Measurements from ENCODE around the gene HYI.
"Not testable (repeated sequence)": the region's sequence is repeated elsewhere in the genome, so short reads cannot be mapped to it uniquely, and the experiment has no call there.

HYI gene

GRCh38 chr1:43488165-43488564, 34.4 kb upstream of the HYI start:
- no peak for TF ChIP-seq CTCF (conservative IDR thresholded peaks at IDR 0.05; ENCODE audit: low read length)
- no peak overlapping the region for H3K4me3 ChIP-seq (ENCODE audit: low read length)
- DNase-seq (ENCODE audit: low read depth): no peak

DNA sequence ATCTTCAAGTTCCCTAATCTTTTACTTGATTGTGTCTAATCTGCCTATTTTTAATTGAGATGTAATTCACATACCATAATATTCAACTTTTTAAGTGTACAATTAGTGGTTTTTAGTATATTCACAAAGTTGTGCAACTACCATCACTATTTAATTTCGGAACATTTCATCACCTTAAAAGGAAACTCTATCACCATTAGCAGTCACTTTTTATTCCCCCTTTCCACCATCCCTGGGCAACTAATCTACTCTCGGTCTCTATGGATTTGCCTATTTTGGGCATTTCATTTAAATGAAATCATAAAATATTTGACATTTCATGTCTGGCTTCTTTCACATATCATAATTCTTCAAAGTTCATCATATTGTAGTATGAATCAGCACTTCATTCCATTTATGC, 30.6 kb upstream of the HYI start:
- no peak for TF ChIP-seq CTCF (conservative IDR thresholded peaks at IDR 0.05; ENCODE audit: low read length)
- no peak for DNase-seq (ENCODE audit: low read depth)

DNA sequence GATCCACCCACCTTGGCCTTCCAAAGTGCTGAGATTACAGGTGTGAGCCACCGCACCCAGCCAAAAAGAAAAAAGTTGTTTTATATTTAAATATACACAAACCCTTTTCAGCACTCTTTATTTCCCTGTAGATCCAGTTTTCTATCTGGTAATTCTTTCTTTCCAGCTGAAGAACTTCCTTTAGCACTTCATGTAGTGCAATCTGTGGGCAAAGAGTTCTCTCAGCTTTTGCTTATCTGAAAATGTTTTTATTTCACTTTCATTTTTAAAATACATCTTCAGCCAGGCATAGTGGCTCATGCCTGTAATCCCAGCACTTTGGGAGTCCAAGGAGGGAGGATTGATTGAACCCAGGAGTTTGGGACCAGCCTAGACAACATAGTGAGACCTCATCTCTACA, 28.5 kb upstream of the HYI start:
- no peak for TF ChIP-seq CTCF (conservative IDR thresholded peaks at IDR 0.05; ENCODE audit: low read length)
- DNase-seq (ENCODE audit: low read depth): no peak
- H3K4me3 ChIP-seq (ENCODE audit: low read length): no peak overlapping the region

More for the DNA sequence above, 30.6 kb upstream of the HYI start:
- H3K4me3 ChIP-seq (ENCODE audit: low read length): no peak overlapping the region

DNA sequence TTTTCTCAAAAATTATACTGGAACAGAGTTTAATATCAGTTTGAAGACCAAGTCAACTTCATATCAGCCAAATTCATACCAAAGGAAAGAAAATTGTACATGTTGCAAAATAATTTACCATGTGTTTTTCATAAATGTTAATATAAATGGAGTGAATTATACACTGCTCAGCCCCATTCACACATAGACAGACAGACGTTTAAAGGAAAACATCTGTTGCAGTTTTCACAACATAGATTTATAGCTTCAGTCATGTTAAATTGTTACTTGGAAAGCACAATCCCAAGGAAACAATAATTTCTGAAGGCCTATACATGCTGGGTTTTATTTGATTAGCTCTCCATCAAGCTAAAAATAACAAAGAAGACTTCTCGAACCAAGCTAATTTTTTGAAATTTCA, 27.8 kb upstream of the HYI start:
- DNase-seq (ENCODE audit: low read depth): peak; percentile 56
- no peak overlapping the region for H3K4me3 ChIP-seq (ENCODE audit: low read length)
- TF ChIP-seq CTCF (conservative IDR thresholded peaks at IDR 0.05; ENCODE audit: low read length): no peak

DNA sequence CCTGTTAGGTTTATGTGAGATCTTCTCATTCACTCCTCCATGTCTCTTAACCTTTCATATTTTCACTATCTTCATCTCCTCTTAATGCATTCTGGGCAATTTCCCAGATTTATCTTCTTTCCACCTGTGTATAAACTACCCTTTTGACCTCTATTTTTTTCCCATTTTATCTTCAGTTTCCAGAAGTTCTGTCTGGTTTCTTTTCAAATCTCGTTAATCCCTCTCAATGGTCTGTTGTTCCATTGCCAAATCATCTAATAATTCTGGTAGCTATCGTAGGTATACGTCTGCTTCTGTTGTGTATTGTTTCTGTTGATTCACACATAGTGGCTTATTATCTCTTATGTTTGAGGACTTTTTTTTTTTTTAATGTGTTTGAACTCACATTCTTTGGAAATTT, 25.7 kb upstream of the HYI start:
- no peak for DNase-seq (ENCODE audit: low read depth)
- H3K4me3 ChIP-seq (ENCODE audit: low read length): no peak overlapping the region
- no peak for TF ChIP-seq CTCF (conservative IDR thresholded peaks at IDR 0.05; ENCODE audit: low read length)

GRCh38 chr1:43477716-43478115, 24.0 kb upstream of the HYI start:
- no peak for DNase-seq (ENCODE audit: low read depth)
- TF ChIP-seq CTCF (conservative IDR thresholded peaks at IDR 0.05; ENCODE audit: low read length): no peak
- H3K4me3 ChIP-seq (ENCODE audit: low read length): no peak overlapping the region

DNA sequence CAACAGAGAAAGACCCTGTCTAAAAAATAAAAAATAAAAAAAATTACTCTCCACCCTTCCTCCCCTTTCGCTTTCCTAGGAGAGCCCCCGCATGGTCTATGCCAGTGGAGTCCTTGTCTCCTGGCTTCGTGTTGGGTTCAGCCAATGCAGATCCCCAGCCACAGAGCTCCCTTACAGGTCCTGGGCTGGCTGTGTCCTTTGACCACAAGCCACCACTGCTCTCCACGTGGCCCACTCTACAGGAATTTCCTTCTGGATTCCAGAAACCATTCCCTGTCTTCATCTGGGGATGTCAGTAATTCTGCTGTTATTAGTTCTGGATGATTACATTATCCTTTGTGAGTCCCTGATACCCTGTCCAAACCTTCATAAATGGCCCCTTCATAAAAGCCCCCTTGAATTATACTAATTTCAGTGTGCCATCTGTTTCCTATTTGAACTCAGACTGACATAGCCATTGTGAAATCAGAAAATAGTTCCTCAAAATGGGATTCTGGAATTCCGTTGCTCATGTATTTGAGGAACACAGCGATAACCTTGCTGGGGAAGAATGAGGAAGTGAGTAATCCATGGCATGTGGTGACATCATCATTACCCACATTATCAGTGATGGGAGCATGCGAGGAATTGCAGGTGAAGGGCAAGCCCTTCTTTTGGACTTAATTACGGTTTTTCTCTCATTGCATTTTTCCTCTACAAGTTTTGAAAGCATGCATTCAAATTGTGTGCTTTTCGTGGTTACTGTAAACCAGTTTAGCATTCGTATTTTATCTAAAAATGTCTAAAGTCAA, 22.1 kb upstream of the HYI start:
- H3K4me3 ChIP-seq (ENCODE audit: low read length): not testable (repeated sequence)
- DNase-seq (ENCODE audit: low read depth): peak; percentile 61

All from AG10803 (cell line).